ENCODE results near the gene OR2A1. TPM values are rescaled to one million over a fixed set of nuclear protein-coding genes. Genes with fewer than 3 reads are reported as not detected.
"Not testable (repeated sequence)": the region's sequence is repeated elsewhere in the genome, so short reads cannot be mapped to it uniquely, and the experiment has no call there.

Gene OR2A1
- total RNA-seq, 1 donor from 2014 or later, result 0.12 TPM

GRCh38 chr7:144302578-144303303 lies 9.5 kb upstream of the OR2A1 start:
- not testable (repeated sequence) for H3K27me3 Mint-ChIP-seq; H3K4me3 Mint-ChIP-seq (ENCODE audit: low read depth); H3K27ac Mint-ChIP-seq; H3K9me3 Mint-ChIP-seq (ENCODE audit: low read depth); H3K4me1 Mint-ChIP-seq (ENCODE audit: low read depth); DNase-seq (ENCODE audit: low spot score, unreplicated experiment); H3K36me3 Mint-ChIP-seq (ENCODE audit: insufficient read depth)

DNA sequence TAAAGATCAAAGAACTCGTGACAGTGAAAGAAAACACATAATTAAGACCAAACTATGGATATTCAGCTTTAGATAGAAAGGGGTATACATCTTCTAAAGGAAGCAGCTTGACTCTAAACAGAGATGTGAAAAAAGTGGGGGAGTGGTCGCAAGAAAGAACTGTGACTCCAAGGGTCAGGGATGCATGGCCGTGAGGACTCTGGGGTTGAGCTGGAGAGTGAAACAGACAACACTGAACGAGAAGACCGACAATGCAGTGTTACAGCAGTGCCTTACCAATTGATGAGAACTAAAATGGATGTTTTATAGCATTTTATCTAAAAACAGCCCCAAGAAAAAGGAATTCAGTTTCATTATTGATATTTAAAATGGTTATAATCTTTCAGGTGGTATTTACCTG lies 8.6 kb upstream of the OR2A1 start:
- H3K4me3 Mint-ChIP-seq (ENCODE audit: low read depth); H3K27ac Mint-ChIP-seq; DNase-seq (ENCODE audit: low spot score, unreplicated experiment); H3K36me3 Mint-ChIP-seq (ENCODE audit: insufficient read depth); H3K4me1 Mint-ChIP-seq (ENCODE audit: low read depth); H3K27me3 Mint-ChIP-seq; H3K9me3 Mint-ChIP-seq (ENCODE audit: low read depth): not testable (repeated sequence)

- not testable (repeated sequence) for H3K9me3 Mint-ChIP-seq (ENCODE audit: low read depth); H3K4me1 Mint-ChIP-seq (ENCODE audit: low read depth); H3K27me3 Mint-ChIP-seq; DNase-seq (ENCODE audit: low spot score, unreplicated experiment); H3K36me3 Mint-ChIP-seq (ENCODE audit: insufficient read depth); H3K4me3 Mint-ChIP-seq (ENCODE audit: low read depth); H3K27ac Mint-ChIP-seq
These were observed 7.1 kb upstream of the OR2A1 start for GRCh38 chr7:144305156-144305555.

GRCh38 chr7:144309702-144310101 lies 2.5 kb upstream of the OR2A1 start:
- H3K36me3 Mint-ChIP-seq (ENCODE audit: insufficient read depth); DNase-seq (ENCODE audit: low spot score, unreplicated experiment); H3K27me3 Mint-ChIP-seq; H3K4me3 Mint-ChIP-seq (ENCODE audit: low read depth); H3K27ac Mint-ChIP-seq; H3K9me3 Mint-ChIP-seq (ENCODE audit: low read depth); H3K4me1 Mint-ChIP-seq (ENCODE audit: low read depth): not testable (repeated sequence)

GRCh38 chr7:144311218-144311617 lies 1.0 kb upstream of the OR2A1 start:
- H3K27me3 Mint-ChIP-seq; H3K4me1 Mint-ChIP-seq (ENCODE audit: low read depth); DNase-seq (ENCODE audit: low spot score, unreplicated experiment); H3K9me3 Mint-ChIP-seq (ENCODE audit: low read depth); H3K4me3 Mint-ChIP-seq (ENCODE audit: low read depth); H3K36me3 Mint-ChIP-seq (ENCODE audit: insufficient read depth); H3K27ac Mint-ChIP-seq: not testable (repeated sequence)

DNA sequence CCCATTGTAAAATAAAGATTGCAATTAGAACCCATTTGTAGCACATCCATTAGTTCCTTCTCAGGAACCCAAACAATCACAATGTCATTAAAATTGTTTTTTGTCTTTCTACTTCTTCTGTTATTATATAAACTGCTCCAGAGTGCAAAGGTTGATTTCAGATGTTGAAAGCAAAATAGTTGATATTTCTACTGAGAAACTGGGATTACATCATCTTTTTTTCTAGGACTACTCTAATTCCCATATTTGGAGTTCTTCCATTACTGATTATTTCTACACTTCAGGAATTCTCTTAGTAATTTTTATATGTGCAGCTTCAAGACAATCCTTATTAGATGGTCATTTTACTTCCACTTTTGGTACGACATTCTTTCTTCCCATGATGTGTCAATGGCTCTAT lies 5.3 kb downstream of the OR2A1 start:
- H3K27ac Mint-ChIP-seq; H3K36me3 Mint-ChIP-seq (ENCODE audit: insufficient read depth); H3K27me3 Mint-ChIP-seq; H3K9me3 Mint-ChIP-seq (ENCODE audit: low read depth); H3K4me3 Mint-ChIP-seq (ENCODE audit: low read depth); H3K4me1 Mint-ChIP-seq (ENCODE audit: low read depth); DNase-seq (ENCODE audit: low spot score, unreplicated experiment): not testable (repeated sequence)

GRCh38 chr7:144319547-144319946 lies 7.3 kb downstream of the OR2A1 start:
- not testable (repeated sequence) for H3K4me3 Mint-ChIP-seq (ENCODE audit: low read depth); H3K27ac Mint-ChIP-seq; DNase-seq (ENCODE audit: low spot score, unreplicated experiment); H3K4me1 Mint-ChIP-seq (ENCODE audit: low read depth); H3K36me3 Mint-ChIP-seq (ENCODE audit: insufficient read depth); H3K9me3 Mint-ChIP-seq (ENCODE audit: low read depth); H3K27me3 Mint-ChIP-seq

DNA sequence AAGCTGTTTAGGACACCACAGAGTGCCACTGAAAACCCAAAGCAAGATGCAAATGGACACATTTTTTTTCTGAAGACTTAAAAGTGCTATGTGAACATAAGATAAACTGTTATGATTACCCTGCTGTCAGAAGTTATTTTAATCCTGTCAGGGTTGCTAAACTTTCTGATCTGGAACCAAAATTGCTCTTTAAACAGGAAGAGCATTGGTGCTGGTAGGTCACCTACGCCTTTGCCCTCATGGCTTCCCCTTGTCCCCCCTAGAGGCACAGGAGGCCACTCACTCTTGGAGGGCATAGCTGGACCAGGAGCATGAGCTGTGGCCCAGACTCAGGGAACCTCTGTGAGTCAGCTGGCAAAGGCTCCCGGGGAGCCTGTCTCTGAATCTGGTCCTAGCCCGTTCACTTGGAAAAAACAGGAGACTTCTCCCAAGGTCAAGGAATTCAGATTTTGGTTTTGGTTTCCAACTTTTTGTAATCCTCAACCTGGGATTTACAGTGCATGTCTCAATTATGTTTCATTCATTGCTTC lies 9.5 kb downstream of the OR2A1 start:
- not testable (repeated sequence) for H3K36me3 Mint-ChIP-seq (ENCODE audit: insufficient read depth); H3K4me3 Mint-ChIP-seq (ENCODE audit: low read depth); H3K9me3 Mint-ChIP-seq (ENCODE audit: low read depth); H3K4me1 Mint-ChIP-seq (ENCODE audit: low read depth); H3K27me3 Mint-ChIP-seq; DNase-seq (ENCODE audit: low spot score, unreplicated experiment); H3K27ac Mint-ChIP-seq

DNA sequence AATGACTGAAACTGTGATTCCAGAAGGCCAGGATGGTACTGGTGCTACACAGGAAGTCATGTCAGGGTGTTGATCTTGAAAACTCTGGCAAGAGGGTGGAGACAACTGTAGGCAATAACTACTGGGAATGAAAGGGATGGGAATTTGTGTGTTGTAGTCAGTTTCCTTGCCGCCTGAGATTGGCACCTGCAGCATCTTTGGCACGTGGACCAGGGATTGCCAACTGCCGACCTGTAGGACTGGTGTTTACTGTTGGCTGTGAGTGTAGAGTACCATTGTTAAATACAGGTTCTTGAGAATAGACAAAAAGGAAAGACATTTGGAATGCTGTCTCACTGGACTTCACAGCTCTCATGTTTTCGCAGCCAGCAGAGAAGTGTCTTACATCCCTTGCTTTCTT lies 11.1 kb downstream of the OR2A1 start:
- DNase-seq (ENCODE audit: low spot score, unreplicated experiment); H3K9me3 Mint-ChIP-seq (ENCODE audit: low read depth); H3K27me3 Mint-ChIP-seq; H3K4me3 Mint-ChIP-seq (ENCODE audit: low read depth); H3K27ac Mint-ChIP-seq; H3K36me3 Mint-ChIP-seq (ENCODE audit: insufficient read depth); H3K4me1 Mint-ChIP-seq (ENCODE audit: low read depth): not testable (repeated sequence)

DNA sequence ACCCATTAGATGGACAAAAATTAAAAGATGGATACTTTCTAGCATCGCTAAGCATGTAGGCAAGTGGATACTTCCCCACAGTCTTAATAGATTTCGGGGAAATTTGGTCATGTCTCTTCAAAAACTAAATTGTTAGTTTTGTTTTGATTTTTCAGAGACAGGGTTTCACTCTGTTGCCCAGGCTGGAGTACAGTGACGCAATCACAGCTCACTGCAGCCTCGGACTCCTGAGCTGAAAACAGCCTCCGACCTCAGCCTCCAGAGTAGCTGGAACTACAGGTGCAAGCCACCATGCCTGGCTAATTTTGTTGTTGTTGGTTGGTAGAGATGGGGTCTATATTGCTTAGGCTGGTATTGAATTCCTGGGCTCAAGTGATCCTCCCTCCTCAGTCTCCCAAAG lies 13.6 kb downstream of the OR2A1 start:
- not testable (repeated sequence) for H3K27me3 Mint-ChIP-seq; DNase-seq (ENCODE audit: low spot score, unreplicated experiment); H3K4me3 Mint-ChIP-seq (ENCODE audit: low read depth); H3K4me1 Mint-ChIP-seq (ENCODE audit: low read depth); H3K36me3 Mint-ChIP-seq (ENCODE audit: insufficient read depth); H3K27ac Mint-ChIP-seq; H3K9me3 Mint-ChIP-seq (ENCODE audit: low read depth)

DNA sequence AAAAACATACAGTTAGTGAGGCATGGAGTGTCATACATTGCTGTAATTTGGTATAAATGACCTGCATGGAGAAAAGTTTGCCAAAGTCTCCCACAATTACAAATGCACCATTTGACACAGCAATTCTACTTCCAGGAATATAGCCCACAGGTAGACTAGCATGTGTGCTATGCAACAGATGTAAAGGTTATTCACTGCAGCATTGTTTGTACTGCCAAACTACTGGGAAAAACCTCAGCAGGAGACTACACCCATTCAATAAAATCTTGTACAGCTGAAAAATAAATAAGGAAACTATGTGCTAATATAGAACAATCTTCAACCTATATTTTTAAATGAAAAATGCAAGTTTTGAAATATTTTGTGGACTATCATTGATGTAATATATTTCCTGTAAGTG lies 17.8 kb downstream of the OR2A1 start:
- DNase-seq (ENCODE audit: low spot score, unreplicated experiment); H3K4me3 Mint-ChIP-seq (ENCODE audit: low read depth); H3K27ac Mint-ChIP-seq; H3K4me1 Mint-ChIP-seq (ENCODE audit: low read depth); H3K27me3 Mint-ChIP-seq; H3K9me3 Mint-ChIP-seq (ENCODE audit: low read depth); H3K36me3 Mint-ChIP-seq (ENCODE audit: insufficient read depth): not testable (repeated sequence)

- H3K9me3 Mint-ChIP-seq (ENCODE audit: low read depth); H3K36me3 Mint-ChIP-seq (ENCODE audit: insufficient read depth); H3K4me1 Mint-ChIP-seq (ENCODE audit: low read depth); H3K4me3 Mint-ChIP-seq (ENCODE audit: low read depth); H3K27ac Mint-ChIP-seq; H3K27me3 Mint-ChIP-seq; DNase-seq (ENCODE audit: low spot score, unreplicated experiment): not testable (repeated sequence)
These were observed 19.2 kb downstream of the OR2A1 start for GRCh38 chr7:144331221-144331995.

DNA sequence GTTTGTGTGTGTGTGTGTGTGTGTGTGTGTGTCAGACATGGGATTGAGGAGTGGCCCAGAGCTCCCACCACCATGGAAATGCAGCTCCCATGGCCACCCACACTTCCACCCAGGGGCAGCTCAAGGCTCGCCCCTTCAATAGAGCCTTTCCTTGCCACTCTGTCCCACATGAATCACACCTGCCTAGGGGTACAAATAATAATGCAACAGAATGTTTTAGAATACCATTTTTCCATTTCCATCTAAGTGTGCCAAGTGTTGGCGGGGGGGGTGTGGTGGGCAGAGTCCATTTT lies 19.7 kb downstream of the OR2A1 start:
- not testable (repeated sequence) for DNase-seq (ENCODE audit: low spot score, unreplicated experiment); H3K36me3 Mint-ChIP-seq (ENCODE audit: insufficient read depth); H3K27me3 Mint-ChIP-seq; H3K27ac Mint-ChIP-seq; H3K4me1 Mint-ChIP-seq (ENCODE audit: low read depth); H3K4me3 Mint-ChIP-seq (ENCODE audit: low read depth); H3K9me3 Mint-ChIP-seq (ENCODE audit: low read depth)
